Renal pelvis (tissue), 4 donors: ENCODE measurements around the gene SYCP2. TPM values are rescaled to one million over a fixed set of nuclear protein-coding genes. Genes with fewer than 3 reads are reported as not detected.
A peak's percentile ranks its signal among the peaks of the same experiment; 100 is the strongest.

Source experiments
- DNase-seq: peaks from one replicate; pipeline ENCODE4 v3.0.0-alpha.2; 2013
- polyA plus RNA-seq, 3 donors: library from polyadenylated mRNA; unstranded; fragments of 120-200 nt; gene quantifications; one replicate each; pipeline ENCODE4 v1.2.1, GENCODE V29; 2013; ENCODE audit not compliant: insufficient read length in 3 of 3

SYCP2 gene
- polyA plus RNA-seq, 3 donors, result 4.9 to 9.3 (median 8.8) TPM

DNA sequence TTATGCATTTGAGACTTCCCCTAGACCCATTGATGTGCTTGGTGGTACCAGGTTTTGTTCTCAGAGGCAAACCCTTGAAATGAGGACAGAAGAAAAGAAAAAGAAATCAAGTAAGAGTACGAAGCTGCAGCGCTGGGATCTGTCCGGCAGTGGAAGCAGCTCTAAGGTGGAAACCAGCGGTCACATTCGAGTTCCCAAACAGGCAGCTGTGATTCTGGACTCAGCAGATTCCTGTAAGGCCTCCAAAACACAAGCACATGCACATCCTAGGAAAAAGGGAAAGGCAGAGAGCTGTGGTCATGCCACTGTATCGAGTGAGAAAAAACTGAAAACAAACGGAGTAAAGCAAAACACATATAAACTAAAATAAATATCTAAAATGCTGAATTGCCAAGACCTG lies 11.3 kb upstream of the SYCP2 start:
- DNase-seq, result no peak

DNA sequence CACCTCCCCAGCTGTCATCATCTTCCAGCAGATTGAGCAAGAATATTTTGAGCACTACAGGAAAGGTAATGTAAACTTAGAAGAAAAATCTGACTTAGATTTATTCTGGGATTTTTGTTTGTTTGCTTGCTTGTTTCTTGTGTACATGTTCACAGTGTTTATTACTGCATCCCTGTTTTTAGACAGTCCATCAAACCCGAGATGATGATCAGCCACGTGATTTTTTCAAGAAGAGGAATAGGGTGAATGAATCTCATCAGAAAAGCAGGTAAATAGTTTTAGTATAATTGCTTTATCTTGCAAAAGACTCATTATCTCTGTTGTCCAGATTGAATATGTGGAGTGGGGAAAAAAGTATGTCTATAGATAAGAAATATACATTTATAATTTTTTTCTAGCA lies 8.8 kb upstream of the SYCP2 start:
- no peak for DNase-seq

DNA sequence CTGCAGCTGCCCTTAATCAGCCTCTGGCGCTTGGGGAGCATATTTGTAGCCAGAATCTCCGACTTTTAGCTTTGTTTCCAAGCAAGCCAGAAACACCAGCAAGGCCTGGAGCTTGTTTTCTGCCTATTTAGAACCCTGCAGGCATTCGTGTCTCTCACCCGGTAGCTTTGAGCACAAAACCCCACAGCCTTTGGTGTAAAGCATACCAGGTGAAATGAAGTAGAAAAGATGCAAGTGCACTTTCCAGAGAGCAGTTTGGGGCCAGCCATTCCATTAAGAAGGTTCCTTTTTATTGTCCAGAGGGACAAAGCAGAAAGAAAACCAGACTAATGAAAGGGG lies 7.5 kb upstream of the SYCP2 start:
- no peak for DNase-seq

DNA sequence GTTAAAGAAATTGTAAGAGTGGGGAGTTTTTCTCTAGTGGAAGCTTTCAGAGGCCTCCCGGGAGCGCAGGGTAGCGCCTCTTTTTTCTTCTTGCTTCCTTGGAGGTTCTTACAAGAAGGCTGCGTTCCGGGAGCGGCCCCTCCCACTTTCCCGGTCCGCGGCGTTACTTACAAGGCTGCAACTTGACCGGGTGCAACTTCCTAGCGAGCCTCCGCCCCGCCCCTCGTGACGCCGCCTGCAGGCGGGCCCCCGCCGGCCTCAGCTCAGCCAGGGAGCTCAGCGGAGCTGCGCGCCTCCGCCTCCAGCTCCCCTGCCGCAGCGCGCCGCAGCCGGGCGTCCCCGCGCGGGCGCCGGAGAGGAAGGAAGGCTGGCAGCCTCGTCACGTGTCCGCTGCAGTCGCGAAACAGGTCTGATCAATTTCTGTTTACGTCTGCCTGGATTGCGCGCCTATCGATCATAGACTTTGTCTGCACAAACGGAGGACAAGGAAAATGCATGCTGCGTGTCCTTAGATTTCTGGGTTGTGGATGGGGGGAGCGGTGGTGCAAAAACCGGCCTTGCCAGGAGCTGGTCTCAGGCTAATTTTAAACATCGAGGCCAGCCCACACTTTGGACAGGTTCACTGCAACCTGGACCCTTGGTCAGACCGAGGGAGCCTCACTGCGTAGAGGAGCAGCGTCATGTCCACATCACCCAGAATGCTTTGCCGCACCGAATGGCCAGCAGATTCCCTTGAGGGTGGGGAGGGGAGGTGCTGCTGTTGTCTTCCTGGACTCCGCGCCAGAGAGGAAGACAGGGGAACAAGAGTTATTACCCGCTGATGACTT lies 6.9 kb upstream of the SYCP2 start, which contains the start of the genes FAM217B and PPP1R3D:
Gene FAM217B, plus strand, starts transcription at position 261 of the 827 bp plus-strand sequence. CDS start 3,555 bp downstream, outside the sequence.
Gene PPP1R3D, minus strand, starts transcription at position 177 of the 827 bp plus-strand sequence. CDS start 374 bp downstream, outside the sequence.
- DNase-seq, result peak; percentile 96

DNA sequence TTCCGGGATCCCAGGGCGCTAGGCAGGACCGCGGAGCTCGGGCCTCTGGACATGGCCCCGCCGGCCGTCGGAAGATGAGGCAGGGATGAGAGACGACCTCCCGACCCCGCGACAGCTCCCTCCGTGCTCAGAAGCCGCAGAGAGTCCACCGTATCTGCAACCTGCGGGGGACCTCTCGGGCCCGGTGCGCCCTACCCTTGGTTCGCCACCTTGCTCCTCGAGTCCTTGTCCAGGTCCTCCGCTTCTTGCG lies 6.4 kb upstream of the SYCP2 start:
- DNase-seq, result no peak

DNA sequence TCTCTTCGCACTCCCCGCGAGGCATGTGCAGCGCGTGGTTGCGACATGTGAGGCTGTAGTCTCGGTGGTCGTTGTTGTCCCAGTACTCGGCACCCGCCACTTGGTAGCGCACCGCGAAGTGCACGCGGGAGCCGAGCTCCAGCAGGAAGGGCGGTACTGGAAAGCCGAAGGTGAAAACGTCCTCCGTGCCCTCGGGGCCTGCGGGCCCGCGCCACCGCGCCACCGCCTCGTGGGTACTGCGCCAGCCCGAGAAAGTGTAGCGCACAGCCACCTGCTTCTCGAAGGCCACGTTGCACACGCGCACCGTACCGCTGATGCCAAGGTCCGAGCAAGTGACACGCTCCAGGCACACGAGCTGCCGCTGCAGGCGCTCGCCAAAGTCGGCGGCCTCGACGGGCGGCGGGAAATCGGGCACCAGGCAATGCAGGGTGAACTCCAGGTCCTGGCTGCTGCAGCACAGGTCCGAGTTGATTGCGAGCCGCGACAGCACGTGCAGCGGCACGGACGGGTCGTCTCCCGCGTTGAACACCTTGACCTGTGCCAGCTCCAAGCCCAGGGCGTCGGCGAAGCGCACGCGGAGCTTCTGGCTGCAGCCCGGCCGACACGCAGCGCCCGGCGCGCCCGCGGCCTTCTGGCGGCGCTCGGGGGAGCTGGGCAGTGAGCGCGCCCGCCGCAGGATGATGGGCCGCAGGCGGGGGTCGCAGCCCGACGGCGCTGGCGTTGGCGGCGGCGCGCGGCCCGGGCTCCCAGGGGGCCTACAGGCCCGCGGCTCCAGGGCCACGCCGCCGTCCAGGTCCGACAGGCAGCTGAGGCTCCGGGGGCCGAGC lies 5.8 kb upstream of the SYCP2 start:
- no peak for DNase-seq

DNA sequence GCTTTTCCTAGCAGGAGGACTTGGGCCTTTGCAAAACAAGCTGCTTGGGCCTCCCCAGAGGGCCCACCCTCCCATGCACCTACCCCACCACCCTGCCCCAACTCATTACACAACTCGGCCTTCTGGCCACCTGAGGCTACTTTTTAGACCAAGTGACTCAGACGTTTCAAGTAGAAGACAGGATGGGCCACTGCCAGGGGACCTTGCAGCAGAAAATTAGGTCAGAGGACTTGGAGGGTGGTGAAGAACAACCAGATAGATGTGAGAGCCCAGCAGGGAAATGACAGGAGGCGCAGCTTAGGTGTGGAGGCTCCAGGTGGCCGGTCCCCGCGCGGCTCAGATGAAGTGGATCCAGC lies 5.2 kb upstream of the SYCP2 start:
- DNase-seq, result no peak

DNA sequence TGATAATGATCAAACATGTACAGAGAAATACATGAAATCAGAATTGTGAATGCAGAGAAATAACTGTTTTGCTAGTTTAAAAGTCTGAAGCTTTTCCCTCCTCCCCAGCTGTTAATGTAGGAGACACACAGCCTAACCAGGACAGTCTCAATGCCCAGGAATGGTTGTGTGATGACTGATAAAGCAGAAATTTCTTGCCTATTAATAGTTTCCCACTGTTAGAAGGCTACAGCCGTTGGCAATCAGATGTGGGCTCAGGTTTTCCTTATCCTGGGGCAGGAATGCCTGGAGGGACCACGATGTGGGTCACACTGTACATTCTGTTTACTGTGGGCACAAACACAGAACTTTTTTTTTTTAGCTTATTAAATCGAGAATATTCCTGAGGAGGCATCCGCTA lies 4.8 kb upstream of the SYCP2 start:
- no peak for DNase-seq

DNA sequence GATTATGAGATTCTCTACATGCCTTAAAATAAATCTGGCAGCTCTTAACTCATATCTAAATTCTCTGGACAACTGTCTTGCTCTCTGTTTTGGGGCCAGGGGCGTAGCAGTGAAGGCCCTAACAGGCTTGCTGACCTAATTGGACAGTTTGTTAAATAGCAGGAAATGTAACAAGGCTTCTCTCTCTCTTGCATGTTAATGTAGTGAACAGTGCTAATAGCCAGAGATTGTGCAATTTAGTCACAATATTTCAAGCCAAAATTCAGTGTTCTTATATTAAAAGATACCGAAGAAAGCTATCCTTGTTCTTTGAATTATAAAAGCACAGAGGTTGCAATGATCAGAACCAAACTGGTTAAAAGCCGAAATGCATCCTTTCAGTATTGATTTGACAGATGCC lies 3.7 kb upstream of the SYCP2 start:
- DNase-seq, result no peak

DNA sequence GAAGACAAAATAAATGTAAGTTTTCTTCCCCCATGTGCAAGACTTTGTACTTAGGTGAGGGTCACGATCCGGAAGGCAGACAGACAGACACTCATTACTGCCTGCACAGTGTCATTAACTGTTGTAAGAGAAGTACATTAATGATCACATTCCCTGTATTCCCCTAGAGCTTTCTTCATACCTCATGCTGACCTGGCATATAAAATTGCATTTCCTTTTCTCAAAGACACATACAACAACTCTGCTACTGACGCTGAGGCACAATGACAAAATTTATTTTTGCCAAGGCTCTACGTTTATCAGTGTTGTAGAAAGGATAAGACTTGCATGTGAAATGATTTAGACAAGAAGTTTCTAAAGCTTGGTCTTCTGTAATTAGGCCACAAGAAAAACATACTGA lies 3.0 kb upstream of the SYCP2 start:
- DNase-seq, result no peak

DNA sequence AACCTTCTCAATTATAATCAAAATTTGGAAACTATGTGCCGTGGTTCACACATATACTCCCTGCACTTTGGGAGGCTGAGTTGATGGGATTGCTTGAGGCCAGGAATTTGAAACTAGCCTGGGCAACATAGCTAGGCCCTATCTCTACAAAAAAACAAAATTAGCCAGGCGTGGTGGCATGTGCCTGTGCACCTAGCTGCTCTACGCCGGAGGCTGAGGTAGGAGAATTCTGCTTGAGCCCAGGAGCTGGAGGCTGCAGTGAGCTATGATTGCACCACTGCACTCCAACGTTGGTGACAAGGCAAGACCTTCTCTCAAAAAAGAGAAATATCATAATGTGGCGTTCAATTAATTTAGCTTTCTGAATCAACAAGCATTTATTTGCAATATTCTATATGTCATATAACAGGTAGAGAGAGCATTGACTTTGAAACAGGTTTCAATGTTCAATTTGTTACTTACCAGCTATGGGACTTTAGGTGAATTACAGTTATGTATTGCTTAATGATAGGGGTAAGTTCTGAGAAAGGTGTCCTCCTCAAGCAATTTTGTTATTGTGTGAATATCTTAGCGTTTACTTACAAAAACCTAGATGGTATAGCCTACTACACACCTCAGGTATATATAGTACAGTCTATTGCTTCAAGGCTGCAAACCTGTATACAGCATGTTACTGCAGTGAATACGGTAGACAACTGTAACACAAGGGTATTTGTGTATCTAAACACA lies 2.2 kb upstream of the SYCP2 start:
- no peak for DNase-seq

DNA sequence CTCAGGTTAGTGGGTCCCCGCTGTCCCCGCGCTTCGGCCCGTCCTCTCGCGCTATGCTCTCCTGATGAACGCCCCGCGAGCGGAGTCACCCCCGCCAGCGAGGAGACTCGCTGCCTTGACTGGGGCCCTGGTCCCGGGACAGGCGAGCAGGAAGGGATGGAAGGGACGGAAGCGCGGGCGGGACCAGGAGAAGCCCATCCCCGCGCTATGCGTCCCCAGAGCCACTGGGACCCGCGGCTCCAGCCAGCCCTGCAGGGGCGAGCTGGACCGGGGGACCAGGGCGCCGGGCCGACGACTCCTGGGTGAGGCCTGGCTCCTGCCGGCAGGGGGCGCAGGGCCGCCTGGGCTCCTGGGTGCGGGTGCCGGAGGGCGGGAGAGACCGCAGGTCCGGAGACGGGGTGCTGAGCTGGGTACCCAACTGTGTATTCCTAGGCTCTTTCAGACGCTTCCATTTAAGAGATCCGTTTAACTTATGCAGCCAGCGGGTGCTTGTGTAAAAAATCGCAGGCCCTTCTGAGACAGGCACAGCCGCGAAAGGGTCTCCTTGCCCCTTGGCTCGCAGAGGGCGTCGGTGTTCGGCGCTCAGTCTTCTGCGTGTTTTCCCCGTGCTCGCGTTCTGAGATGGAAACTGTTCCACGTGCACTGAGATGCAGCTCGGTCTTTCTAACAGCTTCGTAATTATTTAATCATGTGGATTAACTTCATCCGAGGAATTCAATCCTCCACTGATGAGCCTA lies 580 bp upstream of the SYCP2 start:
- DNase-seq, result peak; percentile 72

DNA sequence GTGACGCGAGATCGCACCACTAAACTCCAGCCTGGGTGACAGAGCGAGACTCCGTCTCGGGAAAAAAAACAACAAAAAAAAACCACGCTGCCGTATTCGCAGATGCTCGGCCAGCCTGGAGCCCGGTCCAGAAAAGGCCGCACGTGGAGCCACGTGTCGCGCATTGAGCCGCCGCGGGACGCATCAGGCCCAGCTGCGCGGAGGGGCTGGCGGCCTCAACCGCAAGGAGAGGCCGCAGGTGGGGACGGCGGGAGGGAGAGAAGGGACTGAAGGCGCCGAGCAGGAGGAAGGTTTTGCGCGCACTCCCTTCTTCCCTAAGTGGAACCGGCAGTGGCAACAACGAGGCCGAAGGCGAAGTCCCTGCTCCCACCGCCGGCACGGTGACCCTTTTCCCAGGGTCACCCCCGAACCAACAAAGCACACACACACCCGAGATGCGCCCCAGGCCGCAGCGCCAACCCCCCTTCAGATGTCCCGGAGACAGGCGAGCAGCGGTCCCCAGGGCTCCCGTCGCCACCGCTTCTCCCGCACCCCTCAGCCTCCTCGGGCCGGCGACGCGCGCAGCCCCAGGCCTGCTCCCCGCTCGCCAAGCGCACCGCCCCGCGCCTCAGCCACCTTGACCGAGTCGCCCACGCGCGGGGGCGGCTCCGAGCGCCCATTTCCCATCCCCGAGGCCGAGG lies 681 bp downstream of the SYCP2 start:
- no peak for DNase-seq

DNA sequence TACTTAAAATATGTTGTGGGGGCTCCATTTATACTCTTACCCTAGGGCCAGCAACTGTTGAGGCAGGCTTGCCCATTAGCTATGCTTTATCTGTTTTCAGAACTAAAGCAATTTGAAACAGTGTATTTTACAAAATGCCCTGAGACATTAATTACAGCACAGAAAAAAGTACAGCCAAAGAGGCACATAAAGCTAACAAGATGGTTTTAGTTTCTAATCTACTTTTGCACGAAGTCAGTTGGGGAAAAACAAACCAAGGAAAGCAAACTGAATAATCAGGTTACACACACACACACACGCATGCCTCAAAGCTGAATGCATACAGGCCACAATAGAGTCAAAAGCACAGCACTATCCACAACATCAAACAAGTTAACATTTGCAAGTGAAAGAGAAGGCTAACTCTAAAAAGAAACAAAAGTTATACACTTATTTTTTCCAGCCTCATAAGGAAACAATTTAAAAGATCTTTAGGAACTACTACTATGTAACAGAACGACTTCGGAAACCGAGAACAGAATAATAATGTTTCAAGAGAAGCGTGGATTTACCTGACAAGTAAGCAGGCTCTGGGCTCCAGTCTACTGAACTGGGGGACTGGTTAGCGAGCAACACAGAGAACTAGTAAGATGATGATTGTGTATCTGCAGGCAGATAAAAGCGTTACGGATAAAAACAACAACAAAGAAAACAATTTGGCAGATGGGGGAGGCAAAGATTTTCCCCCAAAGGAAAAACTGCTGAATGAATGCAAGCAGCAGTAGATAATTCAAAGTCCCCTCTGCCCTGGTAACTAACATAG lies 1.7 kb downstream of the SYCP2 start:
- DNase-seq, result no peak

DNA sequence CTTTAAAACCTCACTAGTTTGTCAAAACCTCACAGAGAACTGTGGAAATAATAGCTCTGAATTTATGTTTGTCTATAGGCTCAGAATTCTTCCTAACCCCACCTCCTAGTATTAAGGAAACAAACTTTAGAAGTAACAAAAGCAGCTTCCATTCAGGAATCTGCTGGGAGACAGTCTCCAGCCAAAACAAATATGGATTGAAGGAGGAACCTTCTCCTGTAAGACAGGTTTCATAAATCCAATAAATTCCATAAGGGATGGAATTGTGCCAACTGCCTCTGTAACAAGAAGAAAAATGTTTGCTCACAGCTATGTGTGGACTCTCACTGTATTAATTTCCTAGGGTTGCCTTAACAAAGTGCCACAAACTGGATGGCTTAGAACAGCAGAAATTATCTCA lies 7.5 kb downstream of the SYCP2 start:
- no peak for DNase-seq

DNA sequence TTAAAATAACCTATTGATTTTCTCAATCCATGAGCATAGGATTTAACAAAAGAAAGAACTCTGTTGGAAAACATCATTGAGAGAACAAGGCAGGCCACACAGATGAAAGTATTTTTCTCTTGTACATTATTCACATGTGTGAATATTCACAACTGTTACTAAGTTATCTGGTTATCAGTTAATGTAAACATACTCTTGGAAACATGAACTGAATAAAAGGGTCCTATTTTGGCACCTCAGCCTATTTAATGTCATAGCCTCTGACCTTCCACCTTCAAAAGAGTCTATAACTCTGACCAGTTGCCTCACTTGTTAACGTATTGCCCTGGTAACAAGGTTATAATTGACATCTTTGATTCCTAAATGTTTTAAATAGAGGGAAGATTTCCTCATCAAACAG lies 8.1 kb downstream of the SYCP2 start:
- DNase-seq, result no peak

DNA sequence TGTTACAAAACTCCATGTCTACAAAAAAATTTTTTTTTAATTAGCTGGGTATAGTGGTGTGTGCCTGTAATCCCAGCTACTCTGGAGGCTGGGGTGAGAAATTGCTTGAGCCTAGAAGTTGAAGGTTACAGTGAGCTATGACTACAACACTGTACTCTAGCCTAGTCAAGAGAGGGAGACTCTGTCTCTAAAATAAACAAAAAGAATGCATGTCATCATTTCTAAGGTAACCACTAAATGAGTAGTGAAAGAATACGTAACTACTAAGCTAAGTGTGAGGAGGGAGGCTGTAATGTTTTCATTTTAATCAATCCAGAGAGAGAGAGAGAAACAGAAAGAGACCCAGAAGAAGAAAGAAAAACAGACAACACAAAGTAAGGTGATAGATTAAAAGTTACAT lies 9.9 kb downstream of the SYCP2 start:
- DNase-seq, result no peak

DNA sequence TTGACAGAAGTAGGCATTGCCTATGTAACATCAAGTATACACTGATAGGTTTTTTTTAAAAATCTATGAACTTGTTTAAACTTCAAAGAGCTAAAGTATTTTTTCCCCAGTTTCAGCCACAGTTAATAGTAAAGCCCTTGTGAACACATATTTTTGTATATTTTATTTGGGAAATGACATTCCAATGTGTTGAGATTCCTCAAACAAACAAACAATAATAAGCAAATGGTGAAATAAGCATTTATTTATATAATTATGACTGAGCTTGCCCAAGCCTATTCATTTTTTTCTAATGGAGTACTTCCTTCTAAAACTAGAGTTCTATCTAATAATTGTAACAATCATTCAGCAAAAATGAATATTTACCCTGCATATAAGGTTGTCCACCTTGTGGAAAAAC lies 12.5 kb downstream of the SYCP2 start:
- no peak for DNase-seq

DNA sequence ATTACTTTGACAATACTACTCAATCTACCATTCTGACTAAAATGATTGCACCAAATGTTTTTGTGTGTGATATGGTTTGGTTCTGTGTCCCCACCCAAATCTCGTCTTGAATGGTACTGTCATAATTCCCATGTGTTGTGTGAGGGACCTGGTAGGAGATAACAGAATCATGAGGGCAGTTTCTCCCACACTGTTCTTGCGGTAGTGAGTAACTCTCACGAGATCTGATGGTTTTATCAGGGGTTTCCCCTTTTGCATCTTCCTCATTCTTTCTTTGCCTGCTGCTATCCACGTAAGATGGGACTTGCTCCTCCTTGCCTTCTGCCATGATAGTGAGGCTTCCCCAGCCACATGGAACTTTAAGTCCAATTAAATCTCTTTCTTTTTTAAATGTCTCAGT lies 20.8 kb downstream of the SYCP2 start:
- DNase-seq, result no peak

DNA sequence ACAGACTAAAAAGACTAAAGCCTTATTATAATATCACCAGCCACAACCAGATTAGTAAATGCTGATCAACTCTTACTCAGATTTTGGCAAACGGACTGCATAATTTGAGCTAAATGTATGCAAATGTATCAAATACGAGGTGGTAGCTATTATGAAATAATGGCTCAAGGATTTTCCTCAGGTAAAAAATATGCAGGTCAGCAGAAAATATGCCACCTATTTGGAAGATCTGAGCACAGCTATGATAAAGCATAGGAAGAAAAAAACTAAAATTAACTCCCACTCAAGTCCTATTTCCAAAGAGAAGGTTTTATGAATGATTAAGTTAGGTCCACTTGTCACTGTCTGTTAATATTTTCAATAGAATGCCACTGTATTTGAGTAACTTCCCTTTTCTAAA lies 22.4 kb downstream of the SYCP2 start:
- no peak for DNase-seq

DNA sequence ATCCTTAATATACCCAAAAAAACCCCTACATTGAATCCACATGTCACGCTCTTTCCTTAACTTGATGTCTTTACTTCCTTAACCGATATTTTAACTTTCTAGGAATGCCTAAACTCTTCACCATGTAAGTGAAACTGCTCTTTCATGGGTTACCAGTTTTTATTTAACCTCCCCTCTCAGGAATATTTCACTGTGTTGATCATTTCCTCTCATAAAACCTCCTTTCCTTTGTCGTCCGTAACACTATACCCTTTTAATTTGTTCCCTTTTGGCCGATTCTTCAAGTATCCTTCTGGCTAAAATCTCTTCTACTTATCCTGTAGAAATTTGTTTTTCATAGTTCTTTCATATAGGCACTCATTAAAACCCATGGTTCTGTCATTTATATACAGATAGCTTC lies 24.6 kb downstream of the SYCP2 start:
- DNase-seq, result no peak
